Measurements from ENCODE around the gene GNA12. TPM values are rescaled to one million over a fixed set of nuclear protein-coding genes. Genes with fewer than 3 reads are reported as not detected.
"Not testable (repeated sequence)": the region's sequence is repeated elsewhere in the genome, so short reads cannot be mapped to it uniquely, and the experiment has no call there.

GNA12 gene
- total RNA-seq, 4 donors from 2014 or later: 26.3 to 54.8 (median 36.9) TPM

DNA sequence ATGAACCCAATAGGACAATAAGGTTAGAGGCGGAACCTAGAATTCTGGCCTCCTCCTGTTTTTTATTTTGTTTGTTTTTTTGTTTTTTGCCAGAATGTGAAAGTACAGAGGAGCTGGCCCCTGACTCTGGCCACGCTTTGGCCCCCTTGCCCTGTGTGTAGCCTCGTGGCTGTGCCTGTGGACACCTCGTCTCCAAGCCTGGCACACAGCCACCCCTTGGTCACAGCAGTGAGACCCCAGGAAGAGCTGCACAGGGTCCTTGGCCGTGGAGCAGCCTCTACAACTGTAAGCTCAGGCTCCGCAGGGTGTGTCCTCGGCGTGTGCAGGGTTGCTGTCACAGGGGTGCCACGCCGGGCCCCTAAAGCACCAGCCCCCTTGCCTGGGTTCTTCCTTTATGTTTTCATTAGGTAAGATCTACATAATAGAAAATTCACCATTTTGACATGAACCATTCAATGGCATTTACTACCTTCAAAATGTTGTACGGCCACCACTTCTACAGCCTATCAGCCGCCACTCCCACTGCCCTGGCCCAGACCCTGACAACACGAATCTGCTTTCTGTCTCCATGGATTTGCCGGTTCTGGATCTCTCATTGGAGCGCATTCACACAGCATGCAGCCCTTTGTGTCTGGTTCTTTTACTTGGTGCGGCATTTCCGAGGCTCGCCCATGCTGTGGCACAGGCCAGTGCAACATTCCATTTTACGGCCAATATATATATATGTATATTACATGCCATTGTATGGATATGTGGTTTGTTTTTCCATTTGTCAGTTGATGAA, 105.2 kb downstream of the GNA12 start:
- ATAC-seq (ENCODE audit: low FRiP score) (no peak), DNase-seq (ENCODE audit: low spot score) (no peak)
- no peak for TF ChIP-seq CTCF (IDR thresholded peaks at IDR 0.05)

GRCh38 chr7:2737771-2738540, 106.2 kb downstream of the GNA12 start:
- no peak for TF ChIP-seq CTCF (IDR thresholded peaks at IDR 0.05)
- ATAC-seq (ENCODE audit: low FRiP score): no peak
- no peak for DNase-seq (ENCODE audit: low spot score)

DNA sequence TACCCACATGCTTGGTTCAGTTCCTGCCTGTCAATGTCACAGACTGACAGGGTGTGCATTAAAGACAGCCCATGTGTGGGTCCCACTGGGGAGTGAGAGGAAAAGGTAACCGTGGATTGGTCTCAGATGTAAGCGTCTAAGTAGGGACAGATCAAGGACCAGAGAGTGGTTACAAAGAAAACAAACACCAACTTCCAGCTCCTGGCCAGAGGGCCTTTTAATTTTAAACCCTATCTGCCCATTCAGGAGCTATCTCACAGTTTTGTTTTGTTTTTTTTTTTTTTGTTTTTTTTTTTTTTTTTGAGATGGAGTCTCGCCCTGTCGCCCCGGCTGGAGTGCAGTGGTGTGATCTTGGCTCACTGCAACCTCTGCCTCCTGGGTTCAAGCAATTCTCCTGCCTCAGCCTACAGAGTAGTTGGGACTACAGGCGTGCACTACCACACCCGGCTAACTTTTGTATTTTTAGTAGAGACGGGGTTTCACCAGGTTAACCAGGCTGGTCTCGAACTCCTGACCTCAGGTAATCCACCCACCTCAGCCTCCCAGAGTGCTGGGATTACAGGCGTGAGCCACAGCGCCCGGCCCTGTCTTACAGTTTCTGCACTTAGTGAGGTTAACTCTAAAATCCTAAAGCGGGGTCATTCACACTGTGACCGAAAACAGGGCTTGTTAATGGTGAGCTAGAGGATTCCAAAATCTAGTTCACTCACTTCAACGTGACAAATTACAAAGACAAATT, 106.9 kb downstream of the GNA12 start:
- not testable (repeated sequence) for ATAC-seq (ENCODE audit: low FRiP score); DNase-seq (ENCODE audit: low spot score)

DNA sequence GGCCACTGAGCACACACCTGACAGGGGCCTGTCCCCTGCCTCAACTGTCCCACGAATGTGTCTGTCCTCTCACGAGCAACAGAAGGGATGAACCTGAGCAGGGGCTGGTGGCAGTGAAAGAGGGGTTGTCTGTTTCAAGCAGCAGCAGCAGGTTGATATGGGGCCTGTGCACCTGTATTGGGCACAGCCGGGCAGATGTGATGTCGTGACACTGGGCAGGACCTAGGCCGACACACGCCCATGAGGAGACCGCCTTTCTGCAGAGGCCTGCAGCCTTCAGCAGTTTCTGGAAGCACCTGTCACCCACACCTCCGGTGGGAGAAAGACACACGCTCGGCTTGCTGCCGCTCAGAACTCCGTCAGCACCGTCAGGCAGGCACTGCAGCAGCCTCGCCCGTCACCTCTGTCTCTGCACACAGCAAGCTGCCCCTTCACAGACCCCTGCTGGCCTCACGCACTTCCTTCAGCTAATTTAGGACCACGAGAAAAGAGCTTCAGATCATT, 107.6 kb downstream of the GNA12 start:
- DNase-seq (ENCODE audit: low spot score) (no peak), ATAC-seq (ENCODE audit: low FRiP score) (no peak)
- no peak for TF ChIP-seq CTCF (IDR thresholded peaks at IDR 0.05)

DNA sequence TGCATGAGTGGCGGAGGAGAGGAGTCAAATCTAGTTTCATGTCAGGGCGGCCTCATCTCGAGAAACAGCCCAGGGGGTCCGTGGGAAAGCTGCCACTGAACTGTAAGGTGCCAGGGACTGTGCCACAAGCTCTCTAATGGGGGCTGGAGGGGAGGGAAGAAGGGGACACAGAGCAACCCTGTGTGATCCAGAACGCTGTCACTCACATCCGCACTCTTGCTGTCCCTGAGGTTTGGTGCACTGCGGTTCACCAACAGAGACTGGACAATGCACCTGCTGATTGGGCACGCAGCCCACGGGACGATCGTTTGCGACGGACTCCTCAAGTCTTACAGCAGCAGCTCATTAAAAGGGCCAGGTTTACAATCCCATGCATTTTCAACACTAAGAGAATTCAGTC, 108.4 kb downstream of the GNA12 start:
- ATAC-seq (ENCODE audit: low FRiP score) (no peak), DNase-seq (ENCODE audit: low spot score) (no peak)
- TF ChIP-seq CTCF (IDR thresholded peaks at IDR 0.05): no peak

GRCh38 chr7:2734751-2735571, 109.1 kb downstream of the GNA12 start:
- ATAC-seq (ENCODE audit: low FRiP score) (no peak), DNase-seq (ENCODE audit: low spot score) (no peak)
- no peak for TF ChIP-seq CTCF (IDR thresholded peaks at IDR 0.05)
